Middle frontal gyrus (tissue), 1 donor: ENCODE data around the gene AFF3.

Source experiments
- DNase-seq: peaks from one replicate; pipeline ENCODE4 v3.0.0-alpha.2; 2015; ENCODE audit warnings: low spot score; ENCODE audit errors: extremely low spot score

AFF3 gene

DNA sequence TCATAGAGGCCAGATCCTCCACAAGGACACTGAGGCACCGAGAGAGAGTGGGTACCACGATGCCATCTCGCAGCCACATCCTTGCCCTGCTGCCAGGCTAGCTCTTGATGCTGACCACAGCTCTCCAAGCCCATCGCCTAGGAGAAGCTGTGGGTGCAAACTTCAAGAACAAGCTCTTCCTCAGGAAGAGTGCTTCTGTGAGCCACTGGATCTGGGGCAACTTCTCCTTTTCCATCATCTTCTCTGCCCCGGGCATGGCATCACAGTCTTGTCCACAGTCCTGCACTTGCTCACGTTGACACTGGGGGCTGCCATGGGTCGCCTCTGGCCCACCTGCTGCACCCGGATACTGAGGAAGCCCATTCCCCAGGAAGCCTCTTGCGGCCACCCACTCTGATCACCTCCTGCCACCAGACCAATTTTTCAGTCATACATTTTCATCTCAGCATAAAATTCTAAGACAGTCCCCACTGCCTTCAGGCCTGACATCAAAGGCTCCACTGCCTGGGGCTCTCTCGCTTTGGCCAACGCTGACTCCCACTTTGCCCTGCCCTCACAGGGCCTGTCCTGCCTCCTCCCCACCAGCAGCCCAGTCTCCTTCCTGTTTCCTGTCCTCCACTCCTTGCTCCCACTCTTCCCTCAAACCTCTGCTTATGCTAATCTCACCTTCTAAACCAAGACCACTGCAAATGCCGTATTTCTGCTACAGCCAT lies 243.9 kb downstream of the AFF3 start:
- no peak for DNase-seq

GRCh38 chr2:99891428-99891780 lies 251.0 kb downstream of the AFF3 start:
- no peak for DNase-seq

DNA sequence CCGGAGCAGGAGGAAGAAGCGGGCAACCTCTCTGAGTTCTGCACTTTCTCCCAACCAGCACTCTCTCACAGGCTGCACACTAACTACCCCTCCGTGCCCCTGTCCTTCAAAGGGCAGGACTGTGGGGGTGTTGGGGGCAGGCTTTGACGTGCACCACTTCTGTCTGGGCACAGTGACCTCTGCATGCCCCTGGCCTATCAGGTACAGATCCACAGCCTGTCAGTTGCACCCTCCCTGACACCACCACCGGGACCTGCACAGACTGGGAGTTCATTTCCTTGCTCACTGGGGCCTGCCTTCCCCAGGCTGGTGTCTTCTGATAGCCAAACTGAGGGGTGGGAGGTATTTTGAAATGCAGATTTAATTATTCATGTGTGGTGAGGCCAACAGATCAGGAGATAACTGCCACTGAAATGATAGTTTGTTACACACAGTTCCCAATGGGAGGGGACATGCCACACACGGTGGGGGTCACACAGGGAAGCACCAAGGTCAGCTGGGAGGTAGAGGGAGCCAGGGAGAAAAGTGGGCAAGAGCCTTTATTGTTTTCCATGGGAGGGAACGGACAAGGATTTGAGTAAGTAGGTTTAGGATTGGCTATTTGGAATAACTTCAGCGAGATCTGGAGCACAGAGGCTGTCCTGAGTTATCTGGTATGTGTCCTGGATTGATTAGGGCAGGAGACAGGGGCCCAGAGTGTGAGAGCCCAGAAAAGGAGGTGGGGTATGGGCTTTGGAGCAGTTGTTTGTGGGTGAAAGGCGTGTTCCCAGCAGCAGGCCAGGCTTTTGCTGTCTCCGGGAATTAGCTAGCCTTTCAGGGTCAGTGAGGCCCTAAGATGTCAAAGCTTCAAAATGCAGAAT lies 251.6 kb downstream of the AFF3 start:
- DNase-seq, result no peak

- DNase-seq, result no peak
These were observed 253.8 kb downstream of the AFF3 start for GRCh38 chr2:99888617-99889016.

DNA sequence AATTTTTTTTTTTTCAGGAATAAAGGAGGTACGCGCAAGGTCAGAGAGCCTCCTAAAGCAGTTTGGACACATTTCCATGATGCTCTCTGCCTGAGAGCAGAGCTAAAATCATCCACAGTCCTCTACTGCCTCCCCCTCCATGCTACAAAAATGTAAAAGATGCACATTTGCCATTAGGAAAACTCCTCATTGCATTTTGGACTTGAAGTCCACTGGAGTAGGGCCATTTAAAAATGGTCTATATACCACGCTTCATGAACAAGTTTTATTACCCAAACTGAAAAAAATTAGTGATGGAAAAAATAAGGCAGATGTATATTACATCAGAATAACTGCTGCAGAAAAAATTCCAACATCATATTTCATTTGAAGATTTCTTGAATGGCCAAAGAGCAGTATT lies 256.0 kb downstream of the AFF3 start:
- no peak for DNase-seq

DNA sequence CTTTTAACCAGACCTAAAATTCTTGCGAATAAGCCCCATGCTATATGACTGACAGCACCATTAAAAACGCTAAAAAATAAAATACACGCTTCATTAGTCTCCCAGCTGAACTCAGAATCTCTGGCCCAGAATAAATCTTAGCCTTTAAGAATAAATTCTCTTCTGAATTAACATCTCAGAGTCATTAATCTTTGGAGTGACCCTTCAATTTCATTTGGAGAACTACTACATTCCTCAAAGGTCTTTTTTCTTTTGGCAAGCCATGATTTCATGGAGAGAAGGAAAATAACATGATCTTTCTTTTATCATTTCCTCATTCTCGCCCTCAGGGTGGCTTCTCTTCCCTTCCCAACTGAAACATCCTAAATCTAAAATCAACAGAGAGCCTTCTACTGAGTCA lies 259.0 kb downstream of the AFF3 start:
- no peak for DNase-seq

DNA sequence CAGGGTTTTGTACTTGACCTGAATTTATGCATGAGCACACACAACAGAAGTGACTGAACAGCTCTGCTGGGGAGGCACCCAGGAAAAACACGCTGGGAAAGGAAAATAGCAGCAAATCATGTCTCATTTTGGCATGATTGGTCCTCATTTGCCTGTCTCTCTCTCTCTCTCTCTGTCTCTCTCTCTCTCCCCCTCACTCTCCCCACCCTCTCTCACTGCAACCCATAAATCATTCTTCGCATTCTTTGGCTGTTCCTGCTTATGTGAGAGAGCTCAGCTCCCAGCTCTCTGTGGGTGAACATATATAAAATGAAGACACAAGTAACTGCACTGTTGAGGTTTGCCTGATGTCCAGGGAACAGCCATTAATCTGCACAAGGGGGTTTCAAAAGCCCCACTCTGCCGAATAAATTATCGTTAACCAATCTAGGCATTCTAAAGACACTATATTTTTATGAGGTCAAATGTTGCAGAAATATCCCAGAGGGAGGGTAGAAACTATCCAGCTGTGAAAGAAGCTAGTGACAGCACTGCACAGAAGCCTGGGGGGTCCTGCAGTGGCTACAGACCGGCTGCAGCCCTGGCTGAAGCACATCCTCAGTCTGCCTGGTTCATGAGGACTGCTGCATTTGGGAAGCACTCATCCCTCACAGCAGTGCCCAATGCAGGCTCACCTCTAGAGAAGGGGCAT lies 260.3 kb downstream of the AFF3 start:
- DNase-seq, result no peak

DNA sequence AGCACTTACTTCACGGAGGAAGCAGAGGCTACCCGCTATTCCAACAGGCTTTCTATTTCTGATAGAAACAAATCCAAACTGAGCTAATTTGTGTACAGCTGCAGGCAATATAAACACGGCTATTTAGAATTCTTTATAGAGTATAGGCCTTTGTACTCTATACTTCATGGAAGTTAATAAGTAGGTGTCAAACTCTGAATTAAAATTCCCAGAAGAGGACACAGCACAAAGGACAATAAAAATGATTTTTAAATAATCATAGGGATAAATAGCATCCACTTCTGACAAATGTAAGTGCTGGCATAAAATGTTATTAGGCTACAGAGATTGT lies 261.5 kb downstream of the AFF3 start:
- no peak for DNase-seq

DNA sequence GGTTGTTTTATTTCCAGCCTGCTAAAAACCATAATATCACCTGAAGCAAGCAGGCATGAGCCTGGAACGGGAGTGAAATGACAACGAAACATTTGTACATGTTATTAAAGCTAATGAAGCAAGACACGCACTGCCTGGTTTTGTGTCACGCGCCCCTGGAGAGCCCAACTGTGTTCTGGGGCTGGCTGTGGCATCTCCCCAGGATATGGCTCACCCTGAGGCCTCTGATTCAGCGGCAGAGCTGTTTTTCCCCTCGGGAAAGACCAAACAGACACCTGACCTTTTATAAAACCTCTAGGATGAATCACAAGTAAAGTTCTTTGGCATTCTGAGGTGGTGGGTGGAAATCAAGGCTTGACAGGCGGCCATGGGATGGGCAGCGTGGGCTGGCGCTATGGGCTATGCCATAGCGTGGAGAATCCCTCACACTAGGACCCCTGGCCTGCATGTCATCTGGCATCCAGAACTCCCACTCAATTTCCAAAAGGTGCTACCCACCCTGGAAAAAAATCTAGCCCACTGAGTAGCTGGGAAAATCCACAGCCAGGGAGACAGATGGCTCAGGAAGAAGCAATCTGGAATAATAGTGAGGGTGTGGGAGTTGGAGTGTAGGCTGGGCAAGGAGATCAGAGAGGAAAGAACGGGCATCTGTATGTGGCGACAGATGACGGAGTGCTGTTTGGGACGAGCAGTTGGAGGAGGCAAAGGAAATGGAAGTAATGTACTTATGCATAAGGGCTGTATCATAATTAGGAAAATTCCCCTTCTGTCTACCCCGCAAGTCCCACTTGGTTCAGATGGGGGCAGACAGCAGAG lies 262.0 kb downstream of the AFF3 start:
- no peak for DNase-seq

- DNase-seq, result no peak
These were observed 262.9 kb downstream of the AFF3 start for GRCh38 chr2:99879481-99879880.

DNA sequence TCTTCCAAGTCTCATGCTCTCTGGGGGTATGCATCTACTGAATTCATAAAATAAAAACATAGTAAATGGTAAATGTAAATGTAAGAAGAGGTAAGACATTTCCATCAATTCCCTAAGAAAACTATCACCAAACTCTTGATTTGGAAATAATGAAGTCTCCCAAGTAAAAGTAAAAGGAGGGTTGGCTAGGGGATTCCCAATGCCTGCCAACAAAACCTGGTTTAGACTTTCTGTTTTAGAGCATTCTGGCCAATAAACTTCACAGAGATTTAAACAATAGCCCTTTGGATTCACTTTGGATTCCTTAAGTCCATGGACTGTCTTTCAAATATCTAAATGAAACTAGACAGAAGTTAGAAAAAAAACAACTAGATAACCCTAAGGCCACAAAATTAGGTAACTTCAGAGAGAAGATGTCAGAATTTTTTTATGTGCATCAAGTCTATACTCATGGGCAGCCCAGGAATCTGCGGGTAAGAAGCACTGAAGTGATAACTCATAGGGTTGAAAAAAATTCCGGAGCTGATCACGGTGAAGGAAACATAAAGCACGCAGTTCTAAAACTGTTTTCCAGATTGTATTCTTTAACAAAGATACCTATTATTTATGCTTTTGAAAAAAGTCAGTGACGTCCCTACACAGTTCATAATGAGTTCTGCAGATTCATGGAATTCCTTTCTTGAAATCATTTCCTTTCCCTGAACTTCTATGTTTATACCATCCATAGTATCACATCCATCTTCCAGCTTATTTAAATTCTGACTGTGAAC lies 263.6 kb downstream of the AFF3 start:
- no peak for DNase-seq

DNA sequence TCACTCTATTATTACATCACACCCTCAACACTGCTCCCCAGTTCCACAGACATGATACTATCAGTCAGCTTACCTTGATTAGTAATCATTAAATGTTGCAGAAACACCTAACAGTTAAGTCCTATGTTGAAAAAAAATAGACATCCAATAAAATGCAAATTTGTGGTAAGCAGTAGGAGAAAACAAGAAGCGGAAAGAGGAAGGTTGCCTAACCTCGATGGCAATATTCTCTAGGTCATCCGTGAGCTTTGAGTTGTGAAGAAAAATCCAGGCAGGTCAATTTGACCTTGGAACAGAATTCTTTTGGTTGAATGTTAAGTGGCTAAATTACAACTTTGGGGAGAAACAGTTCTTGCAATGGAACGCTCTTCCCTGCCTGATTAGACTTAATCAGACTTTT lies 264.4 kb downstream of the AFF3 start:
- DNase-seq, result no peak

- no peak for DNase-seq
These were observed 265.4 kb downstream of the AFF3 start for GRCh38 chr2:99876956-99877355.

GRCh38 chr2:99875627-99876201 lies 266.7 kb downstream of the AFF3 start:
- no peak for DNase-seq

DNA sequence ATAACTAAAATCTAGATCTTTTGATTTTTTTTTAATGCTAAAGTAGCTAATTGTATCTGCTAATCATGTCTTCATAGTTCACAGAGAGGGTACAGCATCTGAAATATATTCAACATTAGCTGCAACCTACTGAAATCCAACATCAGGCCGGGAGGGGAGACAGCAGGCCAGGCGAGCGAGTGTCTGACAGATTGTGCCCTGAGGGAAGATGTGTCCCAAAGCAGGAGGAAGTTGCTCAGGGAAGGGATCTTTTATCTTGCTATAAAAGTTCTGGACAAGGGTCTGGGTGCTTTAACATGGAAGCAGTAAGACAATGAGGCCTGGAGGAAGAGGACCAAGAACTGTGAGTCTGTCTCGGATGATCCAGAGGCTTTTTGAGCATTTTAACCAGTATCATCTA lies 274.1 kb downstream of the AFF3 start:
- DNase-seq, result no peak

DNA sequence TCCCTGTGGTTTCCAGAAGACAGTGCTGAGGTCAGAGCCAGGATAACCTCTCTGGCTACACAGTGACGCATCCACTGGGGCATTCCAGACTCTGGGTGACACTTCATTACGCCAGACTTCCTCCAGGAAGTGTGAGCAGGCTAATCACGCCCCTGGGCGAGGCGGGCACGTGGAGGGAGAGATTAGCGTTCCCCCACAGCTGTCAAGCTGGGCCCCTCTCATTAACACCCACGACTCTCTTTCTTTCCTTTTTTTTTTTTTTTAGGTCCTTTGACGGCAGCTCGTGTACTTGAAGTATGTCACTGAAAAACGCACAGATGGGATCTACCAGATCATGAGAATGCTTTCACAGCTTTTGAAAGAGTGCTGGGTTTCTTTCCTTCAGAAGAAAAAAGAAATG lies 274.6 kb downstream of the AFF3 start:
- no peak for DNase-seq

GRCh38 chr2:99865818-99866676 lies 276.3 kb downstream of the AFF3 start:
- no peak for DNase-seq

- no peak for DNase-seq
These were observed 277.5 kb downstream of the AFF3 start for GRCh38 chr2:99864561-99865553.
